Endothelial cell (in vitro differentiated cells): ENCODE results near the gene PTPN4. TPM values are rescaled to one million over a fixed set of nuclear protein-coding genes. Genes with fewer than 3 reads are reported as not detected.
"Not testable (repeated sequence)": the region's sequence is repeated elsewhere in the genome, so short reads cannot be mapped to it uniquely, and the experiment has no call there.

Experiments
- DNase-seq: peaks from one replicate; pipeline ENCODE4 v3.0.0; 2021; ENCODE audit warnings: low spot score
- H3K27ac Mint-ChIP-seq: one replicate; pipeline ENCODE4 v1.8.0; 2021; ENCODE audit warnings: mixed read lengths, inconsistent platforms; ENCODE audit not compliant: unreplicated experiment
- H3K27me3 Mint-ChIP-seq: one replicate; pipeline ENCODE4 v1.8.0; 2021; ENCODE audit warnings: mild to moderate bottlenecking, moderate library complexity, mixed read lengths, inconsistent platforms; ENCODE audit not compliant: unreplicated experiment
- H3K36me3 Mint-ChIP-seq: one replicate; pipeline ENCODE4 v1.8.0; 2021; ENCODE audit warnings: mild to moderate bottlenecking, low read depth, mixed read lengths, inconsistent platforms; ENCODE audit not compliant: unreplicated experiment
- H3K4me1 Mint-ChIP-seq: one replicate; pipeline ENCODE4 v1.8.0; 2021; ENCODE audit warnings: mild to moderate bottlenecking, mixed read lengths, inconsistent platforms; ENCODE audit not compliant: unreplicated experiment
- H3K4me3 Mint-ChIP-seq: one replicate; pipeline ENCODE4 v1.8.0; 2021; ENCODE audit warnings: mild to moderate bottlenecking, mixed read lengths, inconsistent platforms; ENCODE audit not compliant: unreplicated experiment
- H3K9me3 Mint-ChIP-seq: one replicate; pipeline ENCODE4 v1.8.0; 2021; ENCODE audit warnings: mixed read lengths, inconsistent platforms; ENCODE audit not compliant: unreplicated experiment
- CTCF ChIP-seq: fragments of 200-600 bp; sonication (generic); IDR thresholded peaks from one replicate; pipeline ENCODE4 v1.5.0; 2021; ENCODE audit warnings: antibody characterized with exemption; ENCODE audit not compliant: unreplicated experiment
- total RNA-seq: library from RNA; stranded (reverse); fragmentation: NEBNext Ultra II Directional; extraction: Animal tissue kit (Norgen Biotek cat#: 25700); gene quantifications from one replicate; pipeline ENCODE4 v1.2.1, GENCODE V29; 2021; ENCODE audit not compliant: unreplicated experiment

PTPN4 gene
- total RNA-seq, 1 donor from 2014 or later, result 51.0 TPM

- Mint-ChIP-seq H3K36me3 (peaks cover 3% of the 10 kb centered on the region), H3K4me3 (no peak overlapping the region), H3K27me3 (peaks cover 3% of the 10 kb centered on the region), H3K9me3 (no peaks in the 10 kb centered on the region), H3K27ac (no peak overlapping the region), H3K4me1 (no peaks in the 10 kb centered on the region)
- no peak for DNase-seq
- TF ChIP-seq CTCF, result no peak
Measured at GRCh38 chr2:119983108-119983507, 223.4 kb downstream of the PTPN4 start.

- Mint-ChIP-seq H3K4me3 (no peak overlapping the region), H3K36me3 (no peaks in the 10 kb centered on the region), H3K9me3 (no peaks in the 10 kb centered on the region), H3K4me1 (no peaks in the 10 kb centered on the region), H3K27ac (no peak overlapping the region), H3K27me3 (no peaks in the 10 kb centered on the region)
- DNase-seq, result no peak
- TF ChIP-seq CTCF, result no peak
Measured at GRCh38 chr2:119996148-119996547, 236.4 kb downstream of the PTPN4 start.

DNA sequence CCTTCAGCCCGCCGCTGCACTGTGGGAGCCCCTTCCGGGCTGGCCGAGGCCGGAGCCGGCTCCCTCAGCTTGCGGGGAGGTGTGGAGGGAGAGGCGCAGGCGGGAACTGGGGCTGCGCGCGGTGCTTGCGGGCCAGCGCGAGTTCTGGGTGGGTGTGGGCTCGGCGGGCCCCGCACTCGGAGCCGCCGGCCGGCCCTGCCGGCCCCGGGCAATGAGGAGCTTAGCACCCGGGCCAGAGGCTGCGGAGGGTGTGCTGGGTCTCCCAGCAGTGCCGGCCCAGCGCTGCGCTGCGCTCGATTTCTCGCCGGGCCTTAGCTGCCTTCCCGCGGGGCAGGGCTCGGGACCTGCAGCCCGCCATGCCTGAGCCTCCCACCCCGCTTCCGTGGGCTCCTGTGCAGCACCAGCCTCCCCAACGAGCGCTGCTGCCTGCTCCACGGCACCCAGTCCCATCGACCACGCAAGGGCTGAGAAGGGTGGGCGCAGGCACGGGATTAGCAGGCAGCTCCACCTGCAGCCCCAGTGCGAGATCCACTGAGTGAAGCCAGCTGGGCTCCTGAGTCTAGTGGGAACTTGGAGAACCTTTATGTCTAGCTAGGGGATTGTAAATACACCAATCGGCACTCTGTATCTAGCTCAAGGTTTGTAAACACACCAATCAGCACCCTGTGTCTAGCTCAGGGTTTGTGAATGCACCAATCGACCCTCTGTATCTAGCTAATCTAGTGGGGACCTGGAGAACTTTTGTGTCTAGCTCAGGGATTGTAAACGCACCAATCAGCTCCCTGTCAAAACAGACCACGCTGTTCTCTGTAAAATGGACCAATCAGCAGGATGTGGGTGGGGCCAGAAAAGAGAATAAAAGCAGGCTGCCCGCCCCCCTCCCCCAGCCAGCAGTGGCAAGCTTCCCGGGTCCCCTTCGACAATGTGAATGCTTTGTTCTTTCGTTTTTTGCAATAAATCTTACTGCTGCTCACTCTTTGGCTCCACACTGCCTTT is 237.5 kb downstream of the PTPN4 start:
- not testable (repeated sequence) for H3K9me3 Mint-ChIP-seq, H3K4me1 Mint-ChIP-seq, H3K27ac Mint-ChIP-seq, H3K4me3 Mint-ChIP-seq, DNase-seq, H3K36me3 Mint-ChIP-seq, H3K27me3 Mint-ChIP-seq

DNA sequence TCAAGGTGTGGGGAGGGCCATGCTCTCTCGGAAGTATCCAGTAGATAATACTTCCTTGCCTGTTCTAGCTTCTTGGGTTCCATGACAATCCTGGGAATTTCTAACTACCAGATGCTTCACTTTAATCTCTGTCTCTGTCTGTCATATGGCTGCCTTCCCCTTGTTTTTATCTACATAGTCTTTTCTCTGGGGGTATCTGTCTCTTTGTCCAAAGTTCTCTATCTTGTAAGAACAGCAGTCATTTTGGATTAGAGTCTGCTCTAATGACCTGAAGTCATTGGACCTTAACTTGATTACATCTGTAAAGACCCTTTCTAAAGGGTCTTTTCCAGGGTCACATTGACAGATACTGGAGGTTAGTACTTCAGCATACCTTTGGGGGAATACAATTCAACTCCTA is 241.7 kb downstream of the PTPN4 start:
- Mint-ChIP-seq H3K9me3 (no peaks in the 10 kb centered on the region), H3K27ac (no peak overlapping the region)

GRCh38 chr2:120004254-120004653 is 244.5 kb downstream of the PTPN4 start:
- Mint-ChIP-seq H3K27me3 (no peaks in the 10 kb centered on the region), H3K36me3 (no peaks in the 10 kb centered on the region), H3K9me3 (no peaks in the 10 kb centered on the region), H3K4me1 (no peaks in the 10 kb centered on the region), H3K4me3 (no peak overlapping the region), H3K27ac (no peak overlapping the region)
- no peak for TF ChIP-seq CTCF
- DNase-seq, result no peak

More for the DNA sequence above, 241.7 kb downstream of the PTPN4 start:
- TF ChIP-seq CTCF, result no peak
- H3K4me3 Mint-ChIP-seq, result no peak overlapping the region
- H3K27me3 Mint-ChIP-seq, result no peaks in the 10 kb centered on the region
- DNase-seq, result no peak
- no peaks in the 10 kb centered on the region for H3K4me1 Mint-ChIP-seq
- H3K36me3 Mint-ChIP-seq, result no peaks in the 10 kb centered on the region
